Stimulated activated CD4-positive, alpha-beta T cell treated with anti-CD3 and anti-CD28 coated beads, Interleukin-2, amount 100 ng/mL, for 24 hours (primary cell): ENCODE results near the gene SCTR.

ENCODE experiments used
- DNase-seq, 2 donors: peaks; one replicate each; pipeline ENCODE4 v3.0.0-alpha.2; 2020

SCTR gene

DNA sequence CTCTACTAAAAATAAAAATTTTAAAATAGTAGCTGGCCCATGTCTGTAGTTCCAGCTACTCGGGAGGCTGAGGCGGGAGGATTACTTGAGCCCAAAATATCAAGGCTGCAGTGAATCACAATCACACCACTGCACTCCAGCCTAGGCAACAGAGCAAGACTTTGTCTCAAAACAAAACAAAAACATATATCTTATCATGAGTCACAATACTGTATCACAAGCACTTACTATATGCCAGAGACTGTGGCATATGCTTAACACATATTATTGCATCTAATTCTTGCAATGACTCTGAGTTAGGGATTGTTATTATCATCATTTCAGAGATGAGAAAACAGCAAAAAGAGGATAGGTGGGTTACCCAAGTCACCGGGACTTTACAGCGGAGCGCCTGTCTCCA, 122.2 kb downstream of the SCTR start:
- DNase-seq: no peak

DNA sequence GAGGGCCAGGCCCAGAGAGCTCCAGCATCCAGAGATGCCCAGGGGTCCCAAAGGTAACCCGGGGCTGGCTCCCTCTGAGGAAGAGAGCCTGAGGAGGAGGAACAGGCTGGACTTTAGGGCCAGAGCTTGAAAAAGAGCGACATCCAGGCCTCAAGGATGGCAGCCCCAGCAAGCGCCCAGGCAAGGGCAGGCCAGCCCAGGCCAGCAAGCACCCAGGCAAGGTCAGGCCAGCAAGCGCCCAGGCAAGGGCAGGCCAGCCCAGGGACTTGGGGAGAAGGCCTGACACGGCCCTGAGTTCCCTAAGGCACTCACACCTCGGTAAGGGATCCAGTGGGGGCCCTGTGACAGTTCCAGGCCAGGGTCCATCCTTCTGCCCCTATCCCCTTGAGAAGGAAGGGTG, 127.1 kb downstream of the SCTR start:
- DNase-seq: no peak

DNA sequence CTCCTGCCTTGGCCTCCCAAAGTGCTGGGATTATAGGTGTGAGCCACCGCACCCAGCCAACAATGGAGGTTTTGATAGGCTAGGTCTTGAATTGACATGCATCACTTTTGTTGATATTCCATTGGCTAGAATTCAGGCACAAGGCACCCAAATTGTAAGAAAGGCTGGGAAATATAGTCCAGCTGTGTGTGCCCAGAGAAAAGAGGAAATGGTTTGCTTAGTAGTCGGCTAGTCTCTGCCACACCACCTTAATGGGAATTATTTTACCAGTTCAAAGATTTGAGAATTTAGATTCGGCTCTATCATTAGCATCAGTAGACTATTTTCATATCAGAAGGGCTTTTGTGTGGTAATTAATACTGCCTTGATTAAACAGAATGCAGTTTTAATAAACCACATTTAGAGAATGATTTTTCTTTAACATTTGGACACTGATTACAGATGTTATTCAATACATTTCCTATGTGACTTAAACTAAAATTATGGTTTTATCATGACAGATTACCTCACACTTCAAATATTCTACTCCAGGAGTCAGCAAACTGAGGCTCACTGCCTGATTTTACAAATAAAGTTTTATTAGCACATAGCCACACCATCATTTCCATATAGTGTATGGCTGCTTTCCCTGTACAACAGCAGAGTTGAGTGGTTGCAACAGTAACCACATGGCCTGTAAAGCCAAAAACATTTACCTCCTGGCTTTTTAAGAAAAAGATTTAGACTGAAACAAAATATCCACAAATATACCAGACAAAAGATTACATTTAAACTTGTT, 130.1 kb downstream of the SCTR start:
- DNase-seq: no peak
